Hepatocyte (in vitro differentiated cells): ENCODE data around the gene CEACAM1. TPM values are rescaled to one million over a fixed set of nuclear protein-coding genes. Genes with fewer than 3 reads are reported as not detected.
"Not testable (repeated sequence)": the region's sequence is repeated elsewhere in the genome, so short reads cannot be mapped to it uniquely, and the experiment has no call there.

Experiments
- DNase-seq: peaks from one replicate; pipeline ENCODE4 v3.0.0-alpha.2; 2016; ENCODE audit warnings: low spot score
- H2AFZ ChIP-seq: fragments of 200-600 bp; sonication (generic); 2 replicates; pipeline ENCODE4 v1.6.0; 2016; ENCODE audit warnings: antibody characterized with exemption, mild to moderate bottlenecking
- H3K27ac ChIP-seq: fragments of 200-600 bp; sonication (generic); 2 replicates; pipeline ENCODE4 v1.5.1; 2016; ENCODE audit warnings: mild to moderate bottlenecking
- H3K27me3 ChIP-seq: fragments of 200-600 bp; sonication (generic); 2 replicates; pipeline ENCODE4 v1.6.1; 2016
- H3K36me3 ChIP-seq: fragments of 200-600 bp; sonication (generic); replicated peaks from 2 replicates; pipeline ENCODE4 v1.5.1; 2016; ENCODE audit warnings: low read depth; ENCODE audit not compliant: insufficient read depth
- H3K4me1 ChIP-seq: fragments of 200-600 bp; sonication (generic); 2 replicates; pipeline ENCODE4 v1.5.1; 2016; ENCODE audit warnings: mild to moderate bottlenecking, moderate library complexity; ENCODE audit not compliant: insufficient read depth
- H3K4me2 ChIP-seq: fragments of 200-600 bp; sonication (generic); 2 replicates; pipeline ENCODE4 v1.6.0; 2016
- H3K4me3 ChIP-seq: fragments of 200-600 bp; sonication (generic); 2 replicates; pipeline ENCODE4 v1.5.1; 2016; ENCODE audit warnings: mild to moderate bottlenecking
- H3K79me2 ChIP-seq: fragments of 200-600 bp; sonication (generic); 2 replicates; pipeline ENCODE4 v1.6.0; 2017; ENCODE audit warnings: mild to moderate bottlenecking
- H3K9me2 ChIP-seq: fragments of 200-600 bp; sonication (generic); replicated peaks from 2 replicates; pipeline ENCODE4 v1.6.0; 2017; ENCODE audit warnings: mild to moderate bottlenecking; ENCODE audit not compliant: insufficient read depth
- H3K9me3 ChIP-seq: fragments of 200-600 bp; sonication (generic); 2 replicates; pipeline ENCODE4 v1.5.1; 2016; ENCODE audit warnings: low read depth, mild to moderate bottlenecking
- H4K20me1 ChIP-seq: fragments of 200-600 bp; sonication (generic); 2 replicates; pipeline ENCODE4 v1.6.0; 2016; ENCODE audit warnings: mild to moderate bottlenecking; ENCODE audit not compliant: insufficient read depth, poor library complexity, severe bottlenecking
- EZH2 ChIP-seq: fragments of 200-600 bp; sonication (generic); IDR thresholded peaks from 2 replicates; pipeline ENCODE4 v1.6.1; 2016; ENCODE audit warnings: antibody characterized with exemption, mild to moderate bottlenecking, borderline replicate concordance
- EZH2phosphoT487 ChIP-seq: fragments of 200-600 bp; sonication (generic); IDR thresholded peaks from one replicate; pipeline ENCODE4 v1.6.1; 2018; ENCODE audit warnings: antibody characterized with exemption, mild to moderate bottlenecking, low read depth, moderate library complexity; ENCODE audit not compliant: unreplicated experiment, severe bottlenecking
- WGBS: methylation state at CpG from one replicate; pipeline ENCODE4 v1.1.6; 2016; ENCODE audit warnings: low lambda C conversion rate; ENCODE audit errors: missing lambda C conversion rate; 5-methylcytosine and 5-hydroxymethylcytosine counted together
- polyA plus RNA-seq: library from polyadenylated mRNA; unstranded; fragments of >200 nt; fragmentation: Nextera tagmentation; extraction: Ambion mirVana; gene quantifications from 2 replicates; pipeline ENCODE4 v1.2.1, GENCODE V29; 2016
- total RNA-seq: library from RNA; depleted of rRNA; stranded (reverse); fragments of >200 nt; gene quantifications from 2 replicates; pipeline ENCODE4 v1.2.3, GENCODE V29; 2014
- TF ChIP-seq, protein P1 (sequence below): fragments of 200-600 bp; sonication (generic); IDR thresholded peaks from 2 replicates; pipeline ENCODE4 v1.5.1; 2016; ENCODE audit warnings: antibody characterized with exemption, mild to moderate bottlenecking; ENCODE audit not compliant: poor library complexity

The CEACAM1 gene
- total and polyA plus RNA-seq, 2 experiments from 2014 or later = 7.1 to 20.8 TPM

DNA sequence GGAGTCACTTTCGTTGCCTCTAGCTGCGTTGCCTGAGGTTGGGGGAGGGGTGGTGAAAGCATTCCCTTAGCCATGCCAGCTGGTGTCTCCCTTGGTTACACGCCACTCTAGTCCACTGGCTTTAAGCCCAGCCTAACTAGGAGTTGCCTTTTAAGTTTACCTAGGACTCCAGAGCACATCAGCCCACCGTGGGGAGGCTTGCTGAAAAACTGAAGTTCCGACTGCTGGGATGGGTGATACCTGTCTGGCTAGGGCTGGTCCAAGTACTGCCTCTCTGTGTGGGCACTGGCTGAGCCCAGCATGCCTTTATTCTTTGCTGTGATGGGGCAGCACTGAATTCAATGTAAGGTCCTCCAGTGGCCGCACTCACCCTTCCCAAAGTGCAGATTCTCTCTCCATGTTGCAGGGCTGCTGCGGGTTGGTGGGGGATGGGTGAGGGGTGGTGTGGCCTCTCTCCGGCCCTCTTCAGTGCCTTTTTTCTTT lies 11.8 kb upstream of the CEACAM1 start:
- Histone ChIP-seq H3K27ac (no peak overlapping the region), H3K79me2 (no peaks in the 10 kb centered on the region), H3K4me3 (no peak overlapping the region), H2AFZ (no peak overlapping the region), H3K4me1 (no peaks in the 10 kb centered on the region), H3K4me2 (no peak overlapping the region), H3K9me3 (no peaks in the 10 kb centered on the region), H3K27me3 (no peaks in the 10 kb centered on the region), H4K20me1 (no peaks in the 10 kb centered on the region), H3K36me3 (no peaks in the 10 kb centered on the region), H3K9me2 (no peaks in the 10 kb centered on the region)
- no peak for DNase-seq
- no peak for TF ChIP-seq EZH2
- TF ChIP-seq, protein P1, sequence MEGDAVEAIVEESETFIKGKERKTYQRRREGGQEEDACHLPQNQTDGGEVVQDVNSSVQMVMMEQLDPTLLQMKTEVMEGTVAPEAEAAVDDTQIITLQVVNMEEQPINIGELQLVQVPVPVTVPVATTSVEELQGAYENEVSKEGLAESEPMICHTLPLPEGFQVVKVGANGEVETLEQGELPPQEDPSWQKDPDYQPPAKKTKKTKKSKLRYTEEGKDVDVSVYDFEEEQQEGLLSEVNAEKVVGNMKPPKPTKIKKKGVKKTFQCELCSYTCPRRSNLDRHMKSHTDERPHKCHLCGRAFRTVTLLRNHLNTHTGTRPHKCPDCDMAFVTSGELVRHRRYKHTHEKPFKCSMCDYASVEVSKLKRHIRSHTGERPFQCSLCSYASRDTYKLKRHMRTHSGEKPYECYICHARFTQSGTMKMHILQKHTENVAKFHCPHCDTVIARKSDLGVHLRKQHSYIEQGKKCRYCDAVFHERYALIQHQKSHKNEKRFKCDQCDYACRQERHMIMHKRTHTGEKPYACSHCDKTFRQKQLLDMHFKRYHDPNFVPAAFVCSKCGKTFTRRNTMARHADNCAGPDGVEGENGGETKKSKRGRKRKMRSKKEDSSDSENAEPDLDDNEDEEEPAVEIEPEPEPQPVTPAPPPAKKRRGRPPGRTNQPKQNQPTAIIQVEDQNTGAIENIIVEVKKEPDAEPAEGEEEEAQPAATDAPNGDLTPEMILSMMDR = no peak
- no peak for TF ChIP-seq EZH2phosphoT487
- 69% methylated on average over 8 of the region's 8 CpGs for WGBS

DNA sequence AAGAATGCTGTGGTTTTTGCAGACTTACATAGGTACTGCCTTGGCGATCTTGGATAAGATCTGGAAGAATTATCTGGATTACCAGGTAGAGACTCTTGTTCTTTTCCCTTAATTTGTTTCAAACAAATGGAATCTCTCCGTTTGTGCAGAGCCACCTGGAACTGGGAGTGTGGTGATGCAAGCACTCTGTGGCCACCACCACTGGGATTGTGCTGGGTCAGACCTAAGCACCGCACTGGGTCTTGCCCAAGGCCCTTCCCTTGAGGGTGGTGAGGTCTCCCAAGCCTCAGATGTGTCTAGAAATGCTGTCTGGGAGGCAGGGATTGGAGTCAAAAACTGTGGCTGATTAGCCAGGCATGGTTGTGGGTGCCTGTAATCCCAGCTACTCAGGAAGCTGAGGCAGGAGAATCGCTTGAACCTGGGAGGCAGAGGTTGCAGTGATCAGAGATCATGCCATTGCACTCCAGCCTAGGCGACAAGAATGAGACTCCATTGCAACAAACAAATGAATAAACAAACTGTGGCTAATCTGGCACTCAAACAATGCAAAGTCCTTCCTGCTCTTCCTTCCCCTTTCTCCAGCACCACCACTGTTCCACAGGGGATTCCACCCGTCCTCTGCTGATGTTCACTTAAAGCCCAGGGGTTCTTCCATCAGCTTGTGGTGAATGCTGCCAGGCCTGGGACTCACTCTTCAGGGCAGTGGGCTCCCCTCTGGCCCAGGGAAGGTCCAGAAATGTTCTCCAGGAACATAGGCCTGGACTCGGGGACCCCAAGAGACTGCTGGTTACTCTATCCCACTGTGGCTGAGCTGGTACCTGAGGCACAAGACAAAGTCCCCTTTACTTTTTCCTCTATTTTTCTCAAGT lies 10.8 kb upstream of the CEACAM1 start:
- H3K9me3 ChIP-seq = no peaks in the 10 kb centered on the region
- no peak overlapping the region for H3K4me2 ChIP-seq
- no peak overlapping the region for H2AFZ ChIP-seq
- no peaks in the 10 kb centered on the region for H3K9me2 ChIP-seq
- H3K4me3 ChIP-seq = no peak overlapping the region
- H3K27ac ChIP-seq = no peak overlapping the region
- no peaks in the 10 kb centered on the region for H4K20me1 ChIP-seq
- no peaks in the 10 kb centered on the region for H3K36me3 ChIP-seq
- DNase-seq = no peak
- H3K4me1 ChIP-seq = no peaks in the 10 kb centered on the region
- TF ChIP-seq EZH2 = no peak
- TF ChIP-seq, protein P1 = no peak
- no peak for TF ChIP-seq EZH2phosphoT487
- WGBS = 85% methylated on average over 7 of the region's 7 CpGs
- H3K79me2 ChIP-seq = no peaks in the 10 kb centered on the region
- H3K27me3 ChIP-seq = no peaks in the 10 kb centered on the region

DNA sequence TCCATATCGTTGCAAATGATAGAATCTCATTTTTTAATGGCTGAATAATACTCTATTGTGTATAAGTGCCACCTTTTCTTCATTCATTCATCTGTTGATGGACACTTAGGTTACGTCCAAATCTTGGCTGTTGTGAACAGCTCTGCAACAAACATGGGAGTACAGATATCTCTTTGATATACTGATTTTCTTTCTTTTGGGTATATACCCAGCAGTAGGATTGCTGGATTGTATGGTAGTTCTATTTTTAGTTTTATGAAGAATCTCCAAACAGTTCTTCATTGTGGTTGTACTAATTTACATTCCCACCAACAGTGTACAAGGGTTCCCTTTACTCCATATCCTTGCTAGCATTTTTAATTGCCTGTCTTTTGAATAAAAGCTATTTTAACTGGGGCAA lies 7.0 kb upstream of the CEACAM1 start:
- H3K36me3 ChIP-seq, H3K9me2 ChIP-seq, DNase-seq, H3K79me2 ChIP-seq, H3K4me3 ChIP-seq, H4K20me1 ChIP-seq, H2AFZ ChIP-seq, H3K27me3 ChIP-seq, H3K4me2 ChIP-seq, H3K9me3 ChIP-seq, H3K27ac ChIP-seq, H3K4me1 ChIP-seq: not testable (repeated sequence)
- WGBS = 80% methylated on average over 2 of the region's 2 CpGs

DNA sequence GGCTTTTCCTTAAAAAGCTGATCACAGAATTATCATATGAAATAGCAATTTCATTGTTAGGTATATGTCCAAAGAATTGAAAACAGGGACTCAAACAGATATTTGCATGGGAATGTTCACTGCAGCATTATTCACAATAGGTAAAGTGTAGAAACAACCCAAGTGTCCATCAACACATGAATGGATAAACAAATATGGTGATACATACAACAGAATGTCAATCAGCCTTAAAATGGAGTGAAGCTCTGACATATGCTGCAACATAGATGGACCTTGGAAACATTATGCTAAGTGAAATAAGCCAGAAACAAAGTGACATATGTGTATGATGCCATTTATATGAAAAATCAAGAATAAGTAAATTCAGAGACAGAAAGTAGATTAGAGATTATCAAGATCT lies 6.1 kb upstream of the CEACAM1 start:
- no peak for TF ChIP-seq EZH2
- TF ChIP-seq, protein P1 = no peak
- no peak for TF ChIP-seq EZH2phosphoT487
- Histone ChIP-seq H3K79me2 (no peaks in the 10 kb centered on the region), H3K4me2 (no peak overlapping the region), H3K27ac (no peak overlapping the region), H3K27me3 (no peaks in the 10 kb centered on the region), H3K9me2 (no peaks in the 10 kb centered on the region), H2AFZ (no peak overlapping the region), H3K4me3 (no peak overlapping the region), H3K4me1 (no peaks in the 10 kb centered on the region), H3K9me3 (no peaks in the 10 kb centered on the region), H3K36me3 (no peaks in the 10 kb centered on the region), H4K20me1 (no peaks in the 10 kb centered on the region)
- no peak for DNase-seq
